OCI-LY1 (cell line): ENCODE data around the gene CCNJL.
"Not testable (repeated sequence)": the region's sequence is repeated elsewhere in the genome, so short reads cannot be mapped to it uniquely, and the experiment has no call there.

Source experiments
- H2AFZ ChIP-seq: fragments of 200-600 bp; sonication (generic), shearing (Covaris generic); 2 replicates; pipeline ENCODE4 v1.6.0; 2014; ENCODE audit warnings: antibody characterized with exemption, mild to moderate bottlenecking, low read length
- H3F3A ChIP-seq: fragments of 200-600 bp; sonication (generic), shearing (Covaris generic); 2 replicates; pipeline ENCODE4 v1.6.0; 2014; ENCODE audit warnings: mild to moderate bottlenecking, antibody characterized with exemption, low read length, moderate library complexity; ENCODE audit not compliant: insufficient read depth
- H3K27ac ChIP-seq: fragments of 200-600 bp; sonication (generic); 2 replicates; pipeline ENCODE4 v1.5.1; 2014; ENCODE audit warnings: low read length, mixed run types, mild to moderate bottlenecking, low read depth; ENCODE audit not compliant: poor library complexity, severe bottlenecking
- H3K27me3 ChIP-seq: fragments of 200-600 bp; sonication (generic); 2 replicates; pipeline ENCODE4 v1.6.0; 2014; ENCODE audit warnings: antibody characterized with exemption, mild to moderate bottlenecking, low read length, moderate library complexity; ENCODE audit not compliant: insufficient read depth
- H3K36me3 ChIP-seq: fragments of 200-600 bp; sonication (generic); 2 replicates; pipeline ENCODE4 v1.6.1; 2014; ENCODE audit warnings: mild to moderate bottlenecking, antibody characterized with exemption, low read length, moderate library complexity, mixed read lengths; ENCODE audit not compliant: insufficient read depth
- H3K4me1 ChIP-seq: fragments of 200-600 bp; sonication (generic); 2 replicates; pipeline ENCODE4 v1.5.1; 2014; ENCODE audit warnings: mild to moderate bottlenecking, low read length, moderate library complexity; ENCODE audit not compliant: insufficient read depth, severe bottlenecking
- H3K4me2 ChIP-seq: fragments of 200-600 bp; sonication (generic), shearing (Covaris generic); 2 replicates; pipeline ENCODE4 v1.6.1; 2014; ENCODE audit warnings: low read length
- H3K4me3 ChIP-seq: fragments of 200-600 bp; sonication (generic); 2 replicates; pipeline ENCODE4 v1.5.1; 2014; ENCODE audit warnings: low read length, low read depth, mild to moderate bottlenecking, mixed read lengths; ENCODE audit not compliant: poor library complexity, severe bottlenecking
- H3K79me2 ChIP-seq: fragments of 200-600 bp; shearing (Covaris generic); 2 replicates; pipeline ENCODE4 v1.6.1; 2016; ENCODE audit warnings: mixed run types, low read length, mixed read lengths; ENCODE audit not compliant: insufficient read depth
- H3K9ac ChIP-seq: fragments of 200-600 bp; sonication (generic), shearing (Covaris generic); 2 replicates; pipeline ENCODE4 v1.6.1; 2014; ENCODE audit warnings: mild to moderate bottlenecking, low read length, mixed read lengths
- H3K9me2 ChIP-seq: fragments of 200-600 bp; sonication (generic), shearing (Covaris generic); 2 replicates; pipeline ENCODE4 v1.6.1; 2014; ENCODE audit warnings: low read depth, mild to moderate bottlenecking, low read length, mixed read lengths
- H3K9me3 ChIP-seq: fragments of 200-600 bp; shearing (Covaris generic); 2 replicates; pipeline ENCODE4 v1.6.1; 2014; ENCODE audit warnings: low read length, mixed read lengths
- H4K20me1 ChIP-seq: fragments of 200-600 bp; sonication (generic), shearing (Covaris generic); 2 replicates; pipeline ENCODE4 v1.6.0; 2016; ENCODE audit warnings: mild to moderate bottlenecking, low read length; ENCODE audit not compliant: insufficient read depth
- CTCF ChIP-seq: fragments of 200-600 bp; sonication (generic), shearing (Covaris generic); IDR thresholded peaks from 2 replicates; pipeline ENCODE4 v1.5.1; 2017; ENCODE audit warnings: mild to moderate bottlenecking, antibody characterized with exemption, low read length, moderate library complexity, mixed read lengths
- EZH2 ChIP-seq: fragments of 200-600 bp; sonication (generic), shearing (Covaris generic); IDR thresholded peaks from 2 replicates; pipeline ENCODE4 v1.8.0; 2017; ENCODE audit warnings: borderline replicate concordance, mixed run types, mild to moderate bottlenecking, antibody characterized with exemption, low read length, moderate library complexity, mixed read lengths

CCNJL gene

DNA sequence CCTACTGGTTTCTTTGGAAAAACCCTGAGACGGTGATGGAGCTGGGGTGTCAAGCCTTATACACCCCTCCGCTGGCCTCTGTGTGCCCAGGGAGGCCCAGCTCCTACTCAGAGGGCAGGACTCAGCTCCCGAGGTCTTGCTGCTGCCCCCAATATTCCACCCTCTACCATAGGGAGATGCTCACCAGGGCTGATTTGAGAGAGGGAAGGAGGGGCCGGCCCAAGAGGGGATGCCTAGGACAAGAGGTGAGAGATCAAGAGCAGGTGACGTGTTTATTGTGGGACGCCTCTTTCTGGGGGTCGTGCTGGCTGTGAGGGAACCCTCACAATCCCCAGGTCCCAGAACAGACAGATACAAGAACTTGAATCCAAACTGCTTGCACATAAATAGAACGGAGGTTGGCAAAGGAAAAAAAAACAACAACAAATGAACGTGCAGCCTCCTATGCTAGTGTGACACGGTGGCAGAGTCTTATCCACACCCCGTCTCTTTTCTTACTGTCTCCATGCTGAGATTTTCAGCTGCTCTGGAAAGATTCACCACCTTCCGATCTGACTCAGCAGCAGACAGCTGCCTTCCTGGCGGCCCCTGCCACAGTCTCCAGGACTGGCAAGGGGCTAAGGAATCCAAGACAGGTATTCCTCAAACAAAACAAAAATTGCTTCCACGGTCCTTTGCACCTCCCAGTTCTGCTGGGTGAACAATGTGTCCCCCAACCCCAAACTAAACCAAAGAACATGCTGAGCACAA, 60.8 kb downstream of the CCNJL start:
- Histone ChIP-seq H3K79me2 (no peaks in the 10 kb centered on the region), H3K9me3 (no peaks in the 10 kb centered on the region), H3K27me3 (peaks cover 12% of the 10 kb centered on the region; the same call in 1 of the 2 replicates), H3K4me2 (no peak overlapping the region), H3F3A (no peaks in the 10 kb centered on the region), H3K9ac (no peak overlapping the region), H3K27ac (no peak overlapping the region), H3K9me2 (no peaks in the 10 kb centered on the region), H4K20me1 (no peaks in the 10 kb centered on the region), H3K36me3 (no peaks in the 10 kb centered on the region), H3K4me3 (no peak overlapping the region), H3K4me1 (no peaks in the 10 kb centered on the region), H2AFZ (no peak overlapping the region)
- TF ChIP-seq EZH2: no peak

DNA sequence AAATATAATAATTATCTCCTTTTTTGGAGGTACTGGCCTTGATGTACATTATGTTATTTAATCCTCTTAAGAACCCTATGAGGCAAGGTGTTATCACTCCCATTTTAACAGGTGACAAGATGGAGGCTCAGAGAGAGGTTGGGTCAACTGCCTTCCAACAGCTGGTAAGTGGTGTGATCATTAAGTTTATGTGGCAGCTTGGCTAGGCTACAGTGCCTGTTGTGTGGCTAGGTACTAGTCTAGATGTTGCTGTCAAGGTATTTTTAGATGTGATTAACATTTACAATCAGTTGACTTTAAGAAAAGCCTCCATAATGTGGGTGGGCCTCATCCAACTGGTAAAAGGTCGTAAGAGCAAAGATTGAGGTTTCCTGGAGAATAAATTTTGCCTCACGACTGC, 61.5 kb downstream of the CCNJL start:
- Histone ChIP-seq H4K20me1 (no peaks in the 10 kb centered on the region), H3K9ac (no peak overlapping the region), H2AFZ (no peak overlapping the region), H3K79me2 (no peaks in the 10 kb centered on the region), H3K9me2 (no peaks in the 10 kb centered on the region), H3K36me3 (no peaks in the 10 kb centered on the region), H3K4me1 (no peaks in the 10 kb centered on the region), H3K27me3 (peaks cover 14% of the 10 kb centered on the region; the same call in 1 of the 2 replicates), H3K27ac (no peak overlapping the region), H3F3A (no peaks in the 10 kb centered on the region), H3K4me2 (no peak overlapping the region), H3K9me3 (no peaks in the 10 kb centered on the region), H3K4me3 (no peak overlapping the region)
- TF ChIP-seq CTCF (no peak), EZH2 (no peak)

DNA sequence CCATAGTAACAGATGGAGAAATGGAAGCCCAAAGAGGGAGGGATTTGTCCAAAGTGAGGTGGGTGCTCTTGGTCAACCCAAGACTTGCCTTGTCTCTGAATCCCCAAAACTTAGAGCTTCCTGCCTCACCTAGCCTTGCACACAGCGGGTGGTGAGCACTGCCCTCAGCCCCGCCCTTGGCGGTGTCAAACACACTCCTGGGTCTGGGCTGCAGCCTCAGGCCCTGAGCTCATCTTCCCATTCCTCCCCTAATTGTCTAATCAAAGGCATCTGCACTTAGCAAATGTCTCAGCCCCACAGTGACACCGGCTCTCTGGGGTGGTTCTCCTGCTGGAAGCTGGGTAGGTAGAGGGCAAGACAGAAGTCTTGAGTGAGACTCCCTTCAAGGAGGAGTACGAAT, 62.1 kb downstream of the CCNJL start:
- H3F3A ChIP-seq: no peaks in the 10 kb centered on the region
- no peak overlapping the region for H2AFZ ChIP-seq
- no peaks in the 10 kb centered on the region for H3K36me3 ChIP-seq
- no peak overlapping the region for H3K4me3 ChIP-seq
- no peaks in the 10 kb centered on the region for H3K9me2 ChIP-seq
- no peak overlapping the region for H3K4me2 ChIP-seq
- H3K27me3 ChIP-seq: peaks cover 14% of the 10 kb centered on the region; the same call in 1 of the 2 replicates
- no peaks in the 10 kb centered on the region for H3K9me3 ChIP-seq
- no peak overlapping the region for H3K9ac ChIP-seq
- TF ChIP-seq EZH2: no peak
- TF ChIP-seq CTCF: no peak
- H4K20me1 ChIP-seq: no peaks in the 10 kb centered on the region
- H3K27ac ChIP-seq: no peak overlapping the region
- H3K4me1 ChIP-seq: no peaks in the 10 kb centered on the region
- no peaks in the 10 kb centered on the region for H3K79me2 ChIP-seq

GRCh38 chr5:160249570-160249969, 62.8 kb downstream of the CCNJL start:
- H4K20me1 ChIP-seq, H2AFZ ChIP-seq, H3K9me2 ChIP-seq, H3K79me2 ChIP-seq, H3K4me1 ChIP-seq, H3K36me3 ChIP-seq, H3K27ac ChIP-seq, H3K4me2 ChIP-seq, H3K4me3 ChIP-seq, H3F3A ChIP-seq, H3K9me3 ChIP-seq, H3K9ac ChIP-seq: not testable (repeated sequence)
- peaks cover 13% of the 10 kb centered on the region; the same call in 1 of the 2 replicates for H3K27me3 ChIP-seq
